Stimulated activated naive B cell treated with anti-CD40 and anti-IgM and Interleukin-4, amounts not matched to agents 10 μg/mL and 1 μg/mL and 100 μg/mL, for 72 hours (primary cell): Measurements from ENCODE around the gene SOX5.

ENCODE experiments used
- ATAC-seq, 2 donors: fragments of 150-1000 bp; cut with Tn5 transposase; replicated peaks; 2 replicates each; pipeline ENCODE4 v1.10.0; 2021; ENCODE audit warnings: moderate library complexity in 1 of 2
- DNase-seq: peaks from one replicate; pipeline ENCODE4 v3.0.0; 2021
- H3K27ac Mint-ChIP-seq: one replicate; pipeline ENCODE4 v1.8.0; 2022; ENCODE audit warnings: mild to moderate bottlenecking, mixed read lengths
- H3K27me3 Mint-ChIP-seq, 2 donors: one replicate each; pipeline ENCODE4 v1.8.0; 2022; ENCODE audit warnings: mixed read lengths in 2 of 2
- H3K36me3 Mint-ChIP-seq, 2 donors: one replicate each; pipeline ENCODE4 v1.8.0; 2022; ENCODE audit warnings: mixed read lengths in 2 of 2, mild to moderate bottlenecking in 1 of 2
- H3K4me1 Mint-ChIP-seq, 2 donors: one replicate each; pipeline ENCODE4 v1.8.0; 2022; ENCODE audit warnings: mixed read lengths in 2 of 2, mild to moderate bottlenecking in 1 of 2
- H3K4me3 Mint-ChIP-seq, 2 donors: one replicate each; pipeline ENCODE4 v1.8.0; 2022; ENCODE audit warnings: mild to moderate bottlenecking in 2 of 2, mixed read lengths in 2 of 2, moderate library complexity in 1 of 2
- H3K9me3 Mint-ChIP-seq, 2 donors: one replicate each; pipeline ENCODE4 v1.8.0; 2022; ENCODE audit warnings: mixed read lengths in 2 of 2, mild to moderate bottlenecking in 1 of 2

Gene SOX5

GRCh38 chr12:23634344-23634743 lies 315.1 kb downstream of the SOX5 start:
- DNase-seq (no peak), ATAC-seq (no peak)
- Mint-ChIP-seq H3K36me3 (no peaks in the 10 kb centered on the region), H3K4me3 (no peak overlapping the region), H3K27ac (no peak overlapping the region), H3K4me1 (no peaks in the 10 kb centered on the region), H3K27me3 (no peaks in the 10 kb centered on the region), H3K9me3 (no peaks in the 10 kb centered on the region)

GRCh38 chr12:23631786-23632377 lies 317.6 kb downstream of the SOX5 start:
- H3K27ac Mint-ChIP-seq, result no peak overlapping the region

GRCh38 chr12:23630524-23630923 lies 318.9 kb downstream of the SOX5 start:
- no peak overlapping the region for H3K4me3 Mint-ChIP-seq
- H3K4me1 Mint-ChIP-seq, result no peaks in the 10 kb centered on the region
- H3K36me3 Mint-ChIP-seq, result no peaks in the 10 kb centered on the region
- ATAC-seq, result no peak
- H3K9me3 Mint-ChIP-seq, result no peaks in the 10 kb centered on the region
- no peaks in the 10 kb centered on the region for H3K27me3 Mint-ChIP-seq
- no peak overlapping the region for H3K27ac Mint-ChIP-seq
- DNase-seq, result no peak

More at GRCh38 chr12:23631786-23632377, 317.6 kb downstream of the SOX5 start:
- ATAC-seq (no peak), DNase-seq (no peak)
- no peaks in the 10 kb centered on the region for H3K4me1 Mint-ChIP-seq
- H3K27me3 Mint-ChIP-seq, result no peaks in the 10 kb centered on the region
- no peaks in the 10 kb centered on the region for H3K36me3 Mint-ChIP-seq
- no peak overlapping the region for H3K4me3 Mint-ChIP-seq
- H3K9me3 Mint-ChIP-seq, result no peaks in the 10 kb centered on the region

GRCh38 chr12:23628806-23629205 lies 320.7 kb downstream of the SOX5 start:
- ATAC-seq (no peak), DNase-seq (no peak)
- Mint-ChIP-seq H3K4me1 (no peaks in the 10 kb centered on the region), H3K36me3 (no peaks in the 10 kb centered on the region), H3K9me3 (no peaks in the 10 kb centered on the region), H3K27ac (no peak overlapping the region), H3K27me3 (no peaks in the 10 kb centered on the region), H3K4me3 (no peak overlapping the region)

GRCh38 chr12:23626791-23627190 lies 322.7 kb downstream of the SOX5 start:
- DNase-seq (no peak), ATAC-seq (no peak)
- H3K27me3 Mint-ChIP-seq, result no peaks in the 10 kb centered on the region
- H3K4me1 Mint-ChIP-seq, result no peaks in the 10 kb centered on the region
- no peak overlapping the region for H3K27ac Mint-ChIP-seq
- no peaks in the 10 kb centered on the region for H3K36me3 Mint-ChIP-seq
- no peak overlapping the region for H3K4me3 Mint-ChIP-seq
- H3K9me3 Mint-ChIP-seq, result no peaks in the 10 kb centered on the region

GRCh38 chr12:23621900-23622299 lies 327.6 kb downstream of the SOX5 start:
- Mint-ChIP-seq H3K27ac (no peak overlapping the region), H3K36me3 (no peaks in the 10 kb centered on the region), H3K4me3 (no peak overlapping the region), H3K27me3 (no peaks in the 10 kb centered on the region), H3K4me1 (no peaks in the 10 kb centered on the region), H3K9me3 (no peaks in the 10 kb centered on the region)
- DNase-seq (no peak), ATAC-seq (no peak)

GRCh38 chr12:23618718-23619117 lies 330.8 kb downstream of the SOX5 start:
- H3K9me3 Mint-ChIP-seq, result peaks cover 4 to 6% of the 10 kb centered on the region in 2 donors
- DNase-seq, result no peak

GRCh38 chr12:23617749-23618148 lies 331.7 kb downstream of the SOX5 start:
- Mint-ChIP-seq H3K4me3 (no peak overlapping the region), H3K27me3 (no peaks in the 10 kb centered on the region), H3K36me3 (no peaks in the 10 kb centered on the region), H3K27ac (no peak overlapping the region), H3K4me1 (no peaks in the 10 kb centered on the region), H3K9me3 (peaks cover 4 to 6% of the 10 kb centered on the region in 2 donors)
- ATAC-seq, result no peak
- DNase-seq, result no peak

More at GRCh38 chr12:23618718-23619117, 330.8 kb downstream of the SOX5 start:
- peak in 1 of 2 donors; percentile 36 for ATAC-seq
- no peaks in the 10 kb centered on the region for H3K36me3 Mint-ChIP-seq
- H3K4me1 Mint-ChIP-seq, result no peaks in the 10 kb centered on the region
- no peak overlapping the region for H3K27ac Mint-ChIP-seq
- H3K27me3 Mint-ChIP-seq, result no peaks in the 10 kb centered on the region
- no peak overlapping the region for H3K4me3 Mint-ChIP-seq

- no peaks in the 10 kb centered on the region for H3K36me3 Mint-ChIP-seq
- H3K4me1 Mint-ChIP-seq, result no peaks in the 10 kb centered on the region
- DNase-seq (no peak), ATAC-seq (no peak)
- peaks cover 4 to 6% of the 10 kb centered on the region in 2 donors for H3K9me3 Mint-ChIP-seq
- H3K27ac Mint-ChIP-seq, result no peak overlapping the region
- H3K4me3 Mint-ChIP-seq, result no peak overlapping the region
- no peaks in the 10 kb centered on the region for H3K27me3 Mint-ChIP-seq
Measured at GRCh38 chr12:23614280-23614679, 335.2 kb downstream of the SOX5 start.

- no peaks in the 10 kb centered on the region for H3K27me3 Mint-ChIP-seq
- H3K27ac Mint-ChIP-seq, result no peak overlapping the region
- H3K4me1 Mint-ChIP-seq, result no peaks in the 10 kb centered on the region
- no peak for ATAC-seq
- H3K4me3 Mint-ChIP-seq, result no peak overlapping the region
- H3K36me3 Mint-ChIP-seq, result no peaks in the 10 kb centered on the region
- DNase-seq, result no peak
- H3K9me3 Mint-ChIP-seq, result peaks cover 4 to 6% of the 10 kb centered on the region in 2 donors
Measured at GRCh38 chr12:23611320-23611719, 338.1 kb downstream of the SOX5 start.

- Mint-ChIP-seq H3K27ac (no peak overlapping the region), H3K27me3 (no peaks in the 10 kb centered on the region), H3K36me3 (peaks cover 0 to 6% of the 10 kb centered on the region in 2 donors), H3K4me3 (no peak overlapping the region), H3K9me3 (peaks cover 9 to 10% of the 10 kb centered on the region in 2 donors), H3K4me1 (no peaks in the 10 kb centered on the region)
- ATAC-seq (no peak), DNase-seq (no peak)
Measured at GRCh38 chr12:23600919-23601318, 348.6 kb downstream of the SOX5 start.

GRCh38 chr12:23596568-23596967 lies 352.9 kb downstream of the SOX5 start:
- no peak overlapping the region for H3K4me3 Mint-ChIP-seq
- H3K27ac Mint-ChIP-seq, result no peak overlapping the region
- no peaks in the 10 kb centered on the region for H3K4me1 Mint-ChIP-seq
- H3K27me3 Mint-ChIP-seq, result no peaks in the 10 kb centered on the region
- ATAC-seq (no peak), DNase-seq (no peak)
- peaks cover 0 to 6% of the 10 kb centered on the region in 2 donors for H3K36me3 Mint-ChIP-seq
- peaks cover 5 to 7% of the 10 kb centered on the region in 2 donors for H3K9me3 Mint-ChIP-seq

GRCh38 chr12:23587833-23588559 lies 361.5 kb downstream of the SOX5 start:
- Mint-ChIP-seq H3K4me3 (no peak overlapping the region), H3K27me3 (no peaks in the 10 kb centered on the region), H3K4me1 (no peaks in the 10 kb centered on the region), H3K36me3 (no peaks in the 10 kb centered on the region), H3K9me3 (no peaks in the 10 kb centered on the region), H3K27ac (no peak overlapping the region)
- no peak for DNase-seq
- no peak for ATAC-seq

GRCh38 chr12:23585782-23586163 lies 363.7 kb downstream of the SOX5 start:
- Mint-ChIP-seq H3K4me1 (no peaks in the 10 kb centered on the region), H3K4me3 (no peak overlapping the region), H3K9me3 (no peaks in the 10 kb centered on the region), H3K36me3 (no peaks in the 10 kb centered on the region), H3K27ac (no peak overlapping the region), H3K27me3 (no peaks in the 10 kb centered on the region)
- DNase-seq, result no peak
- no peak for ATAC-seq

GRCh38 chr12:23585156-23585781 lies 364.2 kb downstream of the SOX5 start:
- Mint-ChIP-seq H3K4me1 (no peaks in the 10 kb centered on the region), H3K27me3 (no peaks in the 10 kb centered on the region), H3K4me3 (no peak overlapping the region), H3K36me3 (no peaks in the 10 kb centered on the region), H3K27ac (no peak overlapping the region), H3K9me3 (no peaks in the 10 kb centered on the region)
- ATAC-seq, result no peak
- no peak for DNase-seq
